Measurements from ENCODE around the gene RBM42.
"Not testable (repeated sequence)": the region's sequence is repeated elsewhere in the genome, so short reads cannot be mapped to it uniquely, and the experiment has no call there.

The RBM42 gene, protein sequence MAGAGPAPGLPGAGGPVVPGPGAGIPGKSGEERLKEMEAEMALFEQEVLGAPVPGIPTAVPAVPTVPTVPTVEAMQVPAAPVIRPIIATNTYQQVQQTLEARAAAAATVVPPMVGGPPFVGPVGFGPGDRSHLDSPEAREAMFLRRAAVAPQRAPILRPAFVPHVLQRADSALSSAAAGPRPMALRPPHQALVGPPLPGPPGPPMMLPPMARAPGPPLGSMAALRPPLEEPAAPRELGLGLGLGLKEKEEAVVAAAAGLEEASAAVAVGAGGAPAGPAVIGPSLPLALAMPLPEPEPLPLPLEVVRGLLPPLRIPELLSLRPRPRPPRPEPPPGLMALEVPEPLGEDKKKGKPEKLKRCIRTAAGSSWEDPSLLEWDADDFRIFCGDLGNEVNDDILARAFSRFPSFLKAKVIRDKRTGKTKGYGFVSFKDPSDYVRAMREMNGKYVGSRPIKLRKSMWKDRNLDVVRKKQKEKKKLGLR

DNA sequence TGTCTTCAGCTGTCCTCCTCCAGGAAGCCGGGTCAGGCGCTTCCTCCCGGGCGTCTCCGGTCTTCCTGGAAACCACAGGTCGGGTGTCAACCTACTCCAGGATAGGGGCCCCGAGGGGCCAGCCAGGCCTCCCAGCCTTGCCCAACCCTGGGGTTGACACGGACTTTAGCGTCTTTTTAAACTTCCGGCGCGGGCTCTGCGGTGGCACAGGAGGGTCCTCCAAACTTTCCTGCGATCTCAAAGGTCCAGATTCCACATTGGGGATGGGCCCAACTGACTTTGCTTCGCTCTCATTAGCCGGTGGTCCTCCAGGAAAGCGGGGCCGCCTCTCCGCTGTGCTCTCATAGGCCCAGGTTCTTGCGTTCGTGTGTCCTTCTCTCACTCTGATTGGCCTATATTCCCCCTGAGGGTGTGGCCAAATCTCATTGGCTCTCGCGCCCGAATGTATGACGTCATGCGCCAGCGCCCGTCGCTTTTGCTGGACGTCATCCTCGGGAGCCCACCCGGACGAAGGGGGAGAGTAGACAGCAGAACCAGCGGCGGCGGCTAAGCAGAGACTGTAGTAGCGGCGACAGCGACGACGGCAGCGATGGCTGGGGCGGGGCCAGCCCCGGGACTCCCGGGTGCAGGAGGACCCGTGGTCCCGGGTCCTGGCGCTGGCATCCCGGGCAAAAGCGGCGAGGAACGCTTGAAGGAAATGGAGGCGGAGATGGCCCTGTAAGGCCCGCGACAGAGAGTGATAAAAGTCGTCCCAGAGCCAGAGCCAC, at the start of gene RBM42:
TSS of gene RBM42 (plus strand) at position 472 of the 767 bp plus-strand sequence. CDS start at position 590, 118 bp downstream.
- peak; percentile 96 for DNase-seq

GRCh38 chr19:35582760-35583159, 46.1 kb upstream of the RBM42 start:
- no peak for DNase-seq

DNA sequence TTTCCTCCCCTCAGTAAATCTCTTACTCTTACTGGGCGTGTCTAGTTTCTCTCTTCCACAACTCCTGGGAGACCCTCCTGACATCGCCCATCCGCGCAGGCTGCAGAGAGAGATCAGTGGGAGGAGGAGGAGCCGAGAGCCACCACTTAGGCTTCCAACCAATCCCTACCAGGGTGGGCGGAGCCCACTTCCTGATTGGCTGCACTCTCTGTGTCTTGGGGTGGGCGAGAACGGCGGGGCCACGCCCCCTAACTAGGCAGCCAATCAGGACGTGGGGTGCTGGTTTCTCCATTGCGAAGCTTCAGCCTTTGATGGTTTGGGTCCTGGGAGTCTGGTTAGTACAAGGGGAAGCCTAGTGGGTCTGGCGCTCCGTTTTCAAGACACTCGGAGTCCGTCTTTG, 43.0 kb upstream of the RBM42 start, which contains the start of gene PMIS2:
TSS of gene PMIS2 (plus strand) at position 326 of the 400 bp plus-strand sequence. CDS start 87 bp downstream, outside the sequence.
- no peak for DNase-seq

- no peak for DNase-seq
These were observed 41.5 kb upstream of the RBM42 start for GRCh38 chr19:35587321-35587720.

- DNase-seq = no peak
These were observed 38.0 kb upstream of the RBM42 start for GRCh38 chr19:35590875-35591274.

- peak; percentile 6 for DNase-seq
These were observed 36.6 kb upstream of the RBM42 start for GRCh38 chr19:35592226-35592625.

DNA sequence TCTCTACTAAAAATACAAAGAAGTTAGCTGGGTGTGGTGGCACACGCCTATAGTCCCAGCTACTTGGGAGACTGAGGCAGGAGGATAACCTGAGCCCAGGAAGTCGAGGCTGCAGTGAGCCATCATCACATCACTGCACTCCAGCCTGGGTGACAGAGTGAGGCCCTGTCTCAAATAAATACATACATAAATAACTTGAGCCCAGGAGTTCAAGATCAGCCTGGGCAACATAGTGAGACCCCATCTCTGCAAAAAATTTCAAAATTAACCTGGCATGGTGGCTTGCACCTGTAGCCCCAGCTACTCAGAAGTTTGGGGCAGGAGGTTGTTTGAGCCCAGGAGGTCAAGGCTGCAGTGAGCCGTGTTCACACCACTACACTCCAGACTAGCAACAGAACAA, 33.8 kb upstream of the RBM42 start:
- not testable (repeated sequence) for DNase-seq

GRCh38 chr19:35595928-35596327, 32.9 kb upstream of the RBM42 start:
- DNase-seq = no peak

DNA sequence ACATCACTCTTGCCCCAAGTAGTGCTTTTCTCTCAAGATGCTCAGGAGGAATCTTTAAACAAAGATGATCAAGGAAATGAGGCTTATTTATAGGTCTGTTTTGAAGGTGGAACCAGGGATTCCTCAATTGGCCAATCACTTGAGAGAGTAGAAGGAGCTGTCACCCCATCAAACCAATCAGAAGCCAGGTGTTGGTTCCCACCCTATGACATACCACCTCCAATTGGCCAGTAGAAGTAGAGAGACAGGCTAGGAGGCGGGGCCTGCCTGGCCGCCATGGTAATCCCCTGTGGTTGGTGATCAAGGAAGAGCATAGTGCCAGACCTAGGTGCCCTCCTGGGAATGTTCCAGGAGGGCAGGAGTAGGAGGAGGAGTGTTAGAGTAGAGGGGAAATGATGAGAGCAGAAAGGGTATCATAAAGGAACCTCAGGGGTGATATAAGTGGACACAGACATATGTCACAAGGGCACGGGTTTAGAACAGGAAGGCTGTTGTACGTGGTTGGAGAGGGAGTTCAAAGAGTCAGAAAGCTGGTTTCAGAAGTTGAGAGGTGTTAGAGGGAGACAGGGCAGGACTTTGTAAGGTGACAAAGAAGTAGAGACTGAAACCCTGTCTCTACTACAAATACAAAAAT, 32.4 kb upstream of the RBM42 start:
- no peak for DNase-seq

- no peak for DNase-seq
These were observed 26.9 kb upstream of the RBM42 start for GRCh38 chr19:35601971-35602370.

- DNase-seq = not testable (repeated sequence)
These were observed 24.4 kb upstream of the RBM42 start for GRCh38 chr19:35604436-35604835.

DNA sequence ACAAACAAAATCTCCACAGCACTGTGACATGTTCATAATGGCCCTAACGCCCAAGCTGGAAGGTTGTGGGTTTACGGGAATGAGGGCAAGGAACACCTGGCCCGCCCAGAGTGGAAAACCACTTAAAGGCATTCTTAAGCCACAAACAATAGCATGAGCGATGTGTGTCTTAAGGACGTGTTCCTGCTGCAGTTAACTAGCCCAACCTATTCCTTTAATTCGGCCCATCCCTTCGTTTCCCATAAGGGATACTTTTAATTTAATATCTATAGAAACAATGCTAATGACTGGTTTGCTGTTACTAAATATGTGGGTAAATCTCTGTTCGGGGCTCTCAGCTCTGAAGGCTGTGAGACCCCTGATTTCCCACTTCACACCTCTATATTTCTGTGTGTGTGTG, 21.7 kb upstream of the RBM42 start:
- DNase-seq = not testable (repeated sequence)

GRCh38 chr19:35607661-35608060, 21.2 kb upstream of the RBM42 start:
- no peak for DNase-seq

DNA sequence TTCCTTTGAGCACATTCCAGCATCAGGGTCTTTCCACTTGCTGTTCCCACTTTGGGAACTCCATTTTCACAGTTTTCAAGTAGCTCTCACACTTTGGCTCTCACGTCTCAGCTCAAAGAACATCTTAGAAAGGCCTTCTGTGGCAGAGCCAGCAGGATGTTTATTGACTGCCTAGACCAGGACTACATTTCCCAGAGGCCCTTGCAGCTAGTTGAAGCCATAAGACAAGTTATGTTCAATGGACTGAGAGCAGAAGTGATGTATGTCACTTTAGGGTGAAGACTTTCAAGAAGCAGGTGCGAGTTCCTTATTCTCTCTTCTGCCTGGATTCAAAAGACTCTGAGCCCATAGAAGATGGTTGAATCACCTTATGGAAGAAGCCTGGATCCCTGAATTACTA, 20.6 kb upstream of the RBM42 start:
- no peak for DNase-seq

DNA sequence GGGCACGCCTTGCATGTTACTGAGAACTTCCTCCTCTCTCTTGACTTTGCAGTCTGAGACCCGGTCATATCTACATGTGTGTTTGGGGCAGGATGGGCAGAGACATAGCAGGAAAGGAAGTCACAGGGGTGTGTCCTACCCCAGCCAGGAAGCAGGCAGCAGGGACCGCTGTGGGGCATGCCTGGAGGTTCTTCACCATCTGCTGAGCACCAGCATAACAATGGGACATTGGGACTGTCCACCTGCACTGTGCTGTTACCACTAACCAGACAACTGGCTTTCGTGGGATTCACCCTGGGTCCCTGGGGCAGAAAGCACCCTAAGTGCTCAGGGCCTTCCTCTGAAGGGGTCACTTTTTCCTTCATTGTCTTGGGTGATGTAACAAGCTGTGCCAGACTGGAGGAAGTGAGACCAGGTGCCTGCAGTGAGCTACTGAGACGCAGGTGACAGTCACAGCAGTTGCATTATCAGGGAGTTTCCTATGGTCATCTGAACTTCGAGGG, 18.9 kb upstream of the RBM42 start:
- DNase-seq = no peak

- no peak for DNase-seq
These were observed 16.6 kb upstream of the RBM42 start for GRCh38 chr19:35612224-35612558.

GRCh38 chr19:35612559-35613321, 16.1 kb upstream of the RBM42 start, which contains the start of gene HAUS5:
HAUS5 (plus strand) TSS chr19:35612735; CDS start chr19:35612795, 60 bp downstream.
- peak; percentile 77 for DNase-seq

DNA sequence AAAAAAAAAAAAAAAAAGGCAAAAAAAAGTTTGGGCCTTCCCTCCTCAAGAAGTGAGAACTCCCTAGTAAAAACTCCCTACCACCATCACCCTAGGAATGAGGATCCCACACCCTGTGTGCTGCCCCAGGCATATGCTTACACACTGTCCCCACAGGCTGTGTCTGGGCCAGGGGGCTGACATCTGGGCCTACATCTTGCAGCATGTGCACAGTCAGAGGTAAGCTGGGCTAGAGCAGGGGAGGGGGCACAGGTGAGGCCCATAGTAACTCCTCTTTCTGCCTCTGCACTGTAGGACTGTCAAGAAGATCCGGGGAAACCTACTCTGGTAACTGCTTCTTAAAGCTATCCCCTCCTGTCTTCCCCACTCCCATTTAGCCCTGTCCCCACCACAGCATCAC, 15.3 kb upstream of the RBM42 start:
- DNase-seq = no peak

GRCh38 chr19:35615036-35615435, 13.8 kb upstream of the RBM42 start:
- DNase-seq = no peak

- DNase-seq = no peak
These were observed 10.0 kb upstream of the RBM42 start for GRCh38 chr19:35618857-35619256.

GRCh38 chr19:35619290-35619923, 9.4 kb upstream of the RBM42 start:
- DNase-seq = no peak

DNA sequence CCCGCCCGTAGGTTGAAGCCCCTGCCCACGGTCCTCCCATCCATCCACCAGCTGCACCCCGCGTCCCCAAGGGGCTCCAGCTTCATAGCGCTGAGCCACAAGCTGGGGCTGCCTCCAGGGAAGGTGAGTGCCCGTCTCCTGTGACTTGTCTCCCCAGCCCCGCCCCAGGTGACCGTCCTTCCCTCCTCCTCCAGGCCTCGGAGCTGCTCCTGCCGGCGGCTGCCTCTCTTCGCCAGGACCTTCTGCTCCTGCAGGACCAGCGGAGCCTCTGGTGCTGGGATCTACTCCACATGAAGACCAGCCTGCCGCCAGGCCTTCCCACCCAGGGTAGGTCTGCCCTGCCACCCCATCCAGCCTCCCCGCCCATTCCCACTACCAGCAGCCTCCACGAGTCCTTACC, 8.8 kb upstream of the RBM42 start:
- no peak for DNase-seq

All from NCI-H2029 (cell line).